Limb (tissue), 2 donors: ENCODE measurements around the gene SLC23A2.
A peak's percentile ranks its signal among the peaks of the same experiment; 100 is the strongest.

ENCODE experiments used
- DNase-seq, 2 donors: peaks; one replicate each; pipeline ENCODE4 v3.0.0-alpha.2; 2016; ENCODE audit errors: extremely low spot score in 2 of 2

Gene SLC23A2

GRCh38 chr20:4966826-4967751 lies 34.2 kb downstream of the SLC23A2 start:
- DNase-seq = no peak

- DNase-seq = no peak
Measured at GRCh38 chr20:4962241-4962855, 39.0 kb downstream of the SLC23A2 start.

DNA sequence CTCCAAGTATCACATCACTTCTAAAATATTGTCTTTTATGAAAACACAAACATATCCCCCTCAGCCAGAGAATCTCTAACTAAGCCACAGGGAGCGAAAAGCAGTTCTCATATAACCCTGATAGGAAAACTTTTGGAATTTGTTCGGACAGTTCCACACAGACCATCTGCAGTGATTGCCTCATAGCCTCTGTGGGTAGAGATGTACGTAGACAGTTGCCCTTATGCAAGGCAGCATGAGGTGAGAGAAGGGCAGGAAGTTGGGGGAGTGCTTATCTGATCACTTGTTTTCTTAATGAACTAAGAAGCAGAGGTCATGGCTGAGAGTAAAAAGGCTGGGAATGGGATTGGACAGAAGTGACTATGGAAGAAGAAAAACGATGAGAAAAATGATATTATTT lies 39.6 kb downstream of the SLC23A2 start:
- DNase-seq = no peak

DNA sequence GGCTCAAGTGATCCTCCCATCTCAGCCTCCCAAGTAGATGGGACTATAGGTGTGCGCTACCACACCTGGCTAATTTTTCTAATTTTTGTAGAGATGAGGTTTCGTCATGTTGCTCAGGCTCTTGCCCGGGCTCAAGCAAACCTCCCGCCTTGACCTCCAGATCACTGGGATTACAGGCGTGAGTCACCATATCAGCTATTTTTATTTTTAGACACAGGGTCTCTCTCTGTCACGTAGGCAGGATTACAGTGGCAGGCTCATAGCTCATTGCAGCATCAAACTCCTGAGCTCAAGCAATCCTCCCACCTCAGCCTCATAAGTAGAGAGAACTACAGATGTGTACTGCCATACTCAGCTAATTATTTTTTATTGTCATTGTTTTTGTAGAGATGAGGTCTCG lies 41.7 kb downstream of the SLC23A2 start:
- DNase-seq = no peak

DNA sequence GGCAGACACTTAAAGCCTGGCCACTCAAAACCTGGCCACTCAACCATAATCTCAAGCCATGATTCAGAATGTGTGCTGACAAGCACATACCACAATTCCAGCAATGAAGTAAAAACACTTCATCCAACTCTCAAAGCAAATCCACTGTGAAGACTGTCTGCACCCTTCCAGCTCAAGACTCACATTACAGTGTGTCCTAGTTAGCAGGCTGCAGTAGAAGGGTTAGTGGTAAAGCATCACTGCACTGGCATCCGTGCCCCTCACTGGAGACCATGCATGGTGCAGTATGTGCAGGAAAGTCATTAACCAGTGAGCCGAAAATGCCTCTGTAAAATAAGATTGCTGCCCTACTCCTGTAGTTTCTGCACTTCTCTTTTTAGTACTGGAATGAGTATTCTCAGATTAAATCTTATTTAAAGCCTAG lies 43.4 kb downstream of the SLC23A2 start:
- DNase-seq = no peak

- no peak for DNase-seq
Measured at GRCh38 chr20:4957187-4957586, 44.1 kb downstream of the SLC23A2 start.

GRCh38 chr20:4956200-4956810 lies 45.0 kb downstream of the SLC23A2 start:
- peak in 1 of 2 donors; percentile 56 for DNase-seq

- DNase-seq = no peak
Measured at GRCh38 chr20:4953881-4954280, 47.4 kb downstream of the SLC23A2 start.

DNA sequence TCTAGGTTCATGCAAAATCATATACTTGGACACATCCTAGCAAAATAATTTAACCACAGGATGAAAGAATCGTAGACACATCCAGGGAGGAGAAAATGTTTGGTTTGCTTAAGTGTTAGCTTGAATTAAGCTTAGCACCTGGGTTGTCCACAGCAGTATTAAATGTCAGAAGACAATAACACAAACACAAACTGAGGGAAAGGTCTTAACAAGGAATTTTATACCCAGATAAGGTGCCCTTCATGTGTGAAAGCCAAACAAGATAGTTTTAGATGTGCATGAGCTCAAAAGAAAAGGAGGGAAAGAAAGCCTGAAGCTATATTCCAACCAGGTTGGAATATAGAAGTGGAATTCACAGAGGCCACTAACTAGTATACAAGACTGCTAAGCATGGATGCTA lies 49.1 kb downstream of the SLC23A2 start:
- DNase-seq = no peak

- DNase-seq = no peak
Measured at GRCh38 chr20:4951299-4951698, 50.0 kb downstream of the SLC23A2 start.

GRCh38 chr20:4950841-4951240 lies 50.5 kb downstream of the SLC23A2 start:
- DNase-seq = no peak

GRCh38 chr20:4950437-4950836 lies 50.9 kb downstream of the SLC23A2 start:
- no peak for DNase-seq

- no peak for DNase-seq
Measured at GRCh38 chr20:4949833-4950178, 51.5 kb downstream of the SLC23A2 start.

DNA sequence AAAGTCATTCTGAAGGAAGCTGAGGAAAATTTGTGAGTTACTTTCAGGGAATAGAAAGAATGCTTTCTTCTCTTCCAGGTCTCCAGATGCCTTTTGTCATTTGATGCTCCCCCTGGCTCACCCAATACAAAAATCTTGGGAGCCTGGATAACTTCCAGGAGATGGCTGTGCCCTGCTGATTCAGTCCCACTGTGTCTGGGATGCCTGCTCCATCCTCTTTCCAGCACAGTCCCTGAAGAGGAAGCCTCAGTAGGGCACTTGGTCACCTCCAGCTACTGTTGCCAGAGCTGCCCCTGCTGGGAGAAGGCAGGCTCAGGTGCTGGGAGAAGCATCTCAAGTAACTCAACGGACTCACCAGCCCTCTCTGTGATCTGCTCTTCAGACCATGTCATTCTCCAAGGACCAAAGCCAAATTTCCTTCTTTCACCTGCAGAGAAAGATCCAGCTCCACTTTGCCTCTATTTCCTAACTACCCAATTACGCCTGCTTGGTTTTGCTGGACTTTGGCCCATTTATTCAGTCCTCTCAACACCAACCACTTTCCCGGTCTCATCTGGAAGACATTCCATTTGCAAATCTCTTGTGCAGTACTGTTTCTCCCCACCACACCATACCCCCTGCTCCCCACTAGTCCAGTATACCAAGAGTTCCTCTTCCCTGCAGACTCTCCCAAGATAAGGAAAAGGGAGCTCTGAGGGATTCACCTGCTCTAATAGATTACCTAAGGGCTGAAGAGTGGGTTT lies 53.3 kb downstream of the SLC23A2 start:
- DNase-seq = no peak

DNA sequence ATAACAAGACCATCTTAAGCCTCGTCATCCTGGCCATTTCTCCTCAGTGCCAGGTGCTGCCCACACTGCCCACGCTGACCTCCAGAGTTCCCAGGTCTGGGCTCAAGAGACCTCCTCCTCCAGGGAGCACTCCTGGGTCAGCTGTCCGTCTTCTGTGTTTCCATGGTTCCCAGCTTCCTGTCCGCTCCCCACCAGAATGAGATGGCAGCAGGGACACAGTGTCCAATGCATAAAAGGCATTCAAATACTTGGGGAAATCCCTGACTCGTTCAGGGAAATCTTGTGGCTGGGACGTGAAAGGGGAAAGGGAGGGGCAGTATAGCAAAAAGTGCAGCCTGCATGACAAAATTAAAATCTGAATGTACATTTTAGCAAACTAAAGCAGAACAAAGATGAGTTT lies 54.3 kb downstream of the SLC23A2 start:
- no peak for DNase-seq

- DNase-seq = no peak
Measured at GRCh38 chr20:4946585-4946984, 54.7 kb downstream of the SLC23A2 start.

DNA sequence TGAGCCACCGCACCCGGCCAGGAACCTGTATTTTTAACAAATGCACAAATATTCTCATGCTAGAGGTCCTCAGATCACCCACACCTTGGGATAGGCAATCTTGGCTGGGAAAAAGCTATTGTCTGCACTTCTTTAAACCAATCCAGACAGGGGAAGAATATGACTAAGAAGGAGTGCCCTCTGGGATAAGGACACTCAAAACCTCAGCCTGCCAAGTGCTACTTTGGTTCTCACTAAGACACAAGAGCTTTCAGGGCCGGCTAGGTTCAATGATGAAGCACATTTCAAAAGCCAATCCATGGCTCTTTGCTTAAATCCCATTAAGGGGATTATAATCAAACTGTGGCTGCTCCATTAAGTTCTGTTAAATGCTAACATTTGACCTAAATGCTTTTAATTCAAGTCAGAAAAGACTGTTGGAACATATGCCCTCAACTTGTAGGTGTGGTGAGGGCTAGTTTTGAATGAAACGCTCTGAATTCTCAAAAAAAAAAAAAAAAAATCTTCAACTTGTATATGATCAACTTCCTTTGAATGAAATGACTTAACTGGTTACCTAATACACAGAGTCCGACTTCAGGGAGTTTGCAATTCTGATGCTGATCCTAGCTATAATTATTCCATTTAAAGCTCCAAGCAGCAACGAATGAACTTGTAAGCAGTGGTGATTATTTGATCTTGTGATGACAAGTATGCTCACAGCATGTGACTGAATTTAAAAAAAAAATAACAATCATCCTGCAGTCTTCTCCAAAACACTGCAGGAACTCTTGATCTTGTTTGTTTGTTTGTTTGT lies 56.6 kb downstream of the SLC23A2 start:
- no peak for DNase-seq

DNA sequence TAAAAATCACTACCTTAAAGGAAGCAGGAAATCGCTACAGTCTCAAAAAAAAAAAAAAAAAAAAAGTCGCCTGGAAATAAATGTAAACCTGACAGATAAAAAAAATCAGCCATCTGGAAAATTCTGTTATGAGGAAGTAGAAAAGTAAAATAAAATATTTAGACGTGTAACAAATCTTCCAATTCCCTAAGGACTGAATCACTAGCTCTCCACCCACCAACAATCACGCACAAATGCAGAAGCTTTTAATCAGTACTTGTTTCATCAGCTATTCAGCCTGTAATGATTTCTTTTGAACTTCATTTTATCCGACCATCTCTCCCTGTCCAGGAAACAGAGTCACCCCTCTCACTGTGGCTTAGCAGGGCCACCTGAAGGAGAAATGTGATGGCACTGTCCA lies 59.0 kb downstream of the SLC23A2 start:
- no peak for DNase-seq

DNA sequence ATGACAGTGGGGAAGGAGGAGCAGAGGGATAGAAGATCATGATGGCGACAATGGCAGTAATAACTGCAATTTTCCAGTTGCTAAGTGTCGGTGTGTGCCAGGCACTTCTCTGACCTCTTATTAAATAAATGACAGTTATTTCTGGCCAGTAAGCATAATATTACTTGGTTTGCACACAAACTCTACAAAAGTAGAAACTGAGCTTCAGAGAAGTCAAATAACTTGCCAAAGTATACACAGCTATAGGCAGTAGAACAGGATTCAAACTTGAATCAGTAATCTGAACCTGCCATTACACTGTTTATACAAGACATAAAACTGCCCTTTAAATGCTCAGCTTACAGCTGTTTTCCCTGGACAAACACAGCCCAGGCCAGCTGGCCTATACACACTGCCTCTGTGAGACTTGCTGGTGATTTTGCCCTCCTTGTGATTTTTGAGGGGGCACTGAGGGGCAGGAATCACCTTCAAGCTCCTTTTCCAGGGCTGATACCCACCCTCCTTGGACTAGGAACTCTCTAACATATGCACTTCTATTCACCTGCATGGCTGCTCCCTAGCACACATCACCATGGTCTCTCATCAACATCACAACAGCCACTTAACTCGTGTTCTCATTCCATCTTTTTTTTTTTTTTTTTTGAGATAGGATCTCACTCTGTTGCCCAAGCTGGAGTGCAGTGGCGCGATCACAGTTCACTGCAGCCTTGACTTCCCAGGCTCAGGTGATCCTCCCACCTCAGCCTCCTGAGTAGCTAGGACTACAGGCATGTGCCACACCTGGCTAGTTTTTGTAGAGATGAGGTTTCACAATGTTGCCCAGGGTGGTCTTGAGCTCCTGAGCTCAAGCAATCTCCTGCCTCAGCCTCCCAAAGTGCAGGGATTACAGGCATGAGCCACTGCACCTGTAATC lies 63.6 kb downstream of the SLC23A2 start:
- DNase-seq = no peak

DNA sequence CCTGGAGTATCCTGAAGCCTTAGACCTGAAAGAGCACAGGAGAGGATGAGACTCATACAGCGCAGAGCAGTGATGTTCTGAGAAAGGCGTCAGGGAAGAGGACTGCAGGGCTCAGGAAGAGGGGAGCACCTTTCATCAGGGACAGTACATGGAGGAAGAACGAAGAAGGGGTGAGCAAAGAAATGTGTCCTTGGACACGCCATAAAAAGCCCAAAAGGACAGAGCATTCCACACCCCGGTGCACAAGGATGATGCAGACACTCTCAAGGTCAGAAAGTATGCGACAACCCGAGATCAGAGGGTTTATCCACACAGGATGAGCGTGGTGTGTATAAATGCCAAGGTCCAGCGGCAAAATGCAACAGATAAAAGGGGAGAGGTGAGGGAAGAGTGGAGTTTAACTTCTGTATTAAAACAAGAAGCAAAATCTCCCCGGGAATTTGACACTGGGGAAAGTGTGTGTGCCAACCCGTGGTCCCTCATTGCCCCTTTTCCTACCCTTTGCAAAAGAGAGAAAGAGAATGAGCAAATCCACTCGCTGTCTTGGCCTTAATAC lies 64.4 kb downstream of the SLC23A2 start:
- no peak for DNase-seq
